IMR-90 (cell line): ENCODE results near the gene UBE2V1.
"Not testable (repeated sequence)": the region's sequence is repeated elsewhere in the genome, so short reads cannot be mapped to it uniquely, and the experiment has no call there.

Experiments used
- CTCF ChIP-seq: conservative IDR thresholded peaks from 2 replicates; pipeline ENCODE4 v1.5.1; 2012; ENCODE audit warnings: mild to moderate bottlenecking, low read depth, low read length, improper control_type of control experiment
- ELK1 ChIP-seq: fragments of 150-350 bp; IDR thresholded peaks from 2 replicates; pipeline ENCODE4 v1.6.1; 2016; ENCODE audit warnings: low read depth, mild to moderate bottlenecking, low read length, moderate library complexity, borderline replicate concordance
- POLR2A ChIP-seq: IDR thresholded peaks from 2 replicates; pipeline ENCODE4 v1.6.1; 2012; ENCODE audit warnings: mild to moderate bottlenecking, low read depth, low read length
- RAD21 ChIP-seq: IDR thresholded peaks from 2 replicates; pipeline ENCODE4 v1.6.1; 2012; ENCODE audit warnings: low read length, improper control_type of control experiment
- USF2 ChIP-seq: fragments of 150-350 bp; IDR thresholded peaks from 2 replicates; pipeline ENCODE4 v1.6.1; 2017; ENCODE audit warnings: mild to moderate bottlenecking, antibody characterized with exemption, low read length, low read depth

- TF ChIP-seq RAD21, POLR2A, CTCF, ELK1, USF2: not testable (repeated sequence)
Measured at GRCh38 chr20:50103464-50104107, 9.4 kb downstream of the UBE2V1 start.
